HG03442 (cell line): ENCODE measurements around the gene CIAPIN1.

ENCODE experiments used
- ATAC-seq: cut with Tn5 transposase; IDR thresholded peaks from one replicate; pipeline ENCODE4 v1.9.1; 2021; ENCODE audit warnings: mild to moderate bottlenecking, moderate library complexity; ENCODE audit not compliant: unreplicated experiment

The CIAPIN1 gene

GRCh38 chr16:57476546-57477410 lies 29.6 kb upstream of the CIAPIN1 start:
- ATAC-seq = no peak

- ATAC-seq = peak; percentile 88
Observed at GRCh38 chr16:57475711-57476339, 28.6 kb upstream of the CIAPIN1 start.

- ATAC-seq = no peak
Observed at GRCh38 chr16:57474671-57475661, 27.8 kb upstream of the CIAPIN1 start.

GRCh38 chr16:57473906-57474305 lies 26.7 kb upstream of the CIAPIN1 start:
- ATAC-seq = no peak

- ATAC-seq = no peak
Observed at GRCh38 chr16:57473176-57473840, 26.1 kb upstream of the CIAPIN1 start.

- no peak for ATAC-seq
Observed at GRCh38 chr16:57472665-57473060, 25.5 kb upstream of the CIAPIN1 start.

GRCh38 chr16:57471852-57472664 lies 24.9 kb upstream of the CIAPIN1 start:
- no peak for ATAC-seq

- no peak for ATAC-seq
Observed at GRCh38 chr16:57471209-57471608, 24.0 kb upstream of the CIAPIN1 start.

GRCh38 chr16:57470711-57471110 lies 23.5 kb upstream of the CIAPIN1 start:
- ATAC-seq = no peak

- ATAC-seq = no peak
Observed at GRCh38 chr16:57469917-57470470, 22.8 kb upstream of the CIAPIN1 start.

- ATAC-seq = no peak
Observed at GRCh38 chr16:57469046-57469445, 21.9 kb upstream of the CIAPIN1 start.

GRCh38 chr16:57468346-57468745 lies 21.2 kb upstream of the CIAPIN1 start:
- ATAC-seq = no peak

- ATAC-seq = no peak
Observed at GRCh38 chr16:57464523-57464922, 17.3 kb upstream of the CIAPIN1 start.

GRCh38 chr16:57462978-57463362 lies 15.8 kb upstream of the CIAPIN1 start:
- no peak for ATAC-seq

GRCh38 chr16:57462209-57462977 lies 15.2 kb upstream of the CIAPIN1 start, which contains the start of gene POLR2C:
Gene POLR2C (plus strand): TSS chr16:57462679. CDS start chr16:57462725, 46 bp downstream.
- peak; percentile 89 for ATAC-seq

GRCh38 chr16:57452021-57452420 lies 4.8 kb upstream of the CIAPIN1 start:
- ATAC-seq = no peak

- peak; percentile 16 for ATAC-seq
Observed at GRCh38 chr16:57446531-57447185, 527 bp downstream of the CIAPIN1 start.

- ATAC-seq = no peak
Observed at GRCh38 chr16:57445510-57445909, 1.7 kb downstream of the CIAPIN1 start.
